HTR-8/SVneo (cell line): ENCODE measurements around the gene CCL13.

Source experiments
- DNase-seq: peaks from one replicate; pipeline ENCODE4 v3.0.0; 2011; ENCODE audit warnings: low spot score, mixed read lengths; ENCODE audit not compliant: insufficient read length
- FAIRE-seq: peaks from 2 replicates; lab custom pipeline; 2011; peaks lifted over from hg19 to GRCh38; lab: Jason Lieb, UNC

The CCL13 gene

GRCh38 chr17:34382621-34383124 lies 26.4 kb downstream of the CCL13 start:
- no peak for DNase-seq

GRCh38 chr17:34383216-34383615 lies 26.9 kb downstream of the CCL13 start:
- FAIRE-seq (no peak), DNase-seq (no peak)

More at GRCh38 chr17:34382621-34383124, 26.4 kb downstream of the CCL13 start:
- no peak for FAIRE-seq

GRCh38 chr17:34384271-34384670 lies 28.0 kb downstream of the CCL13 start:
- DNase-seq: no peak
- FAIRE-seq: no peak

GRCh38 chr17:34384822-34385605 lies 28.7 kb downstream of the CCL13 start:
- DNase-seq (no peak), FAIRE-seq (no peak)

- FAIRE-seq: no peak
- DNase-seq: no peak
These were observed 30.0 kb downstream of the CCL13 start for GRCh38 chr17:34386343-34386696.

DNA sequence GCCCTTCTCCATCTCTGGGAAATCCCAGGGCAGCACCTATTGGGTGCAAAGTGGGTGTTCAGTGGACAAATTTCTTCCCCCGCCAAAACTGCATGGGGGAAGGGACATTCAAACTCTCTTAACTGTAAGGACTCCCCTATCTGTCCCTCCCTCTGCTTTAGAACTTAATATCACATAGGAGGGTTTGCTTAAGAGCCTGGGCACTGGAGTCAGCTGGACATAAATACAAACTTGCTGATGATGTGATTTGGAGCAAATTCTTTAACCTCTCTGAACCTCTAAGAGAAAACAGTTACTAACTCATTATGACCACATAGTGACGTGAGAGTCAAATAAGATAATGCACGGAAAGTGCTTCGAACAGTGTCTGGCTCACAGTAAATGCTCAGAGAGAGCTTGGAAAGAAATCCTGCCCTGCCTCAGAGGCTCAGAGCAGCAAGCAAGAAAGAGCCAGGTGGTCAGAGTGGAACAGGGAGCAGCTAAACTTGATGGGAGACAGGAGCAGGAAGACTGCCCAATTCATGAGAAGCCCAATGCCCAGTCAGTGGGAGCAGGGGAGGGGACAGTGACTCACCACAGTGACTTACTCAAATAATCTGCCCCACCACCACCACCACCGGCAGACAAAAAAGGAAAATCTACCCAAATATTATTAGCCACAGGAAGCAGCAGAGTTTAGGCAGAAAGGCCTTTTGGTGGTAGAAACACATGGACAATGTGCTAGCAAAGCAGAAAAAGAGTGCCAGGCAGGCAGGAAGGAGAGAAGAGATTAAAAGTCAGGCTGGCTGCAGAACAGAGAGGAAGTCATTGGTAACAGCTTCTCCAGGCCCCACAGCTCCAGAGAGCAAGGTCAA lies 30.6 kb downstream of the CCL13 start:
- DNase-seq (no peak), FAIRE-seq (no peak)

- DNase-seq (no peak), FAIRE-seq (no peak)
These were observed 31.3 kb downstream of the CCL13 start for GRCh38 chr17:34387566-34387965.

DNA sequence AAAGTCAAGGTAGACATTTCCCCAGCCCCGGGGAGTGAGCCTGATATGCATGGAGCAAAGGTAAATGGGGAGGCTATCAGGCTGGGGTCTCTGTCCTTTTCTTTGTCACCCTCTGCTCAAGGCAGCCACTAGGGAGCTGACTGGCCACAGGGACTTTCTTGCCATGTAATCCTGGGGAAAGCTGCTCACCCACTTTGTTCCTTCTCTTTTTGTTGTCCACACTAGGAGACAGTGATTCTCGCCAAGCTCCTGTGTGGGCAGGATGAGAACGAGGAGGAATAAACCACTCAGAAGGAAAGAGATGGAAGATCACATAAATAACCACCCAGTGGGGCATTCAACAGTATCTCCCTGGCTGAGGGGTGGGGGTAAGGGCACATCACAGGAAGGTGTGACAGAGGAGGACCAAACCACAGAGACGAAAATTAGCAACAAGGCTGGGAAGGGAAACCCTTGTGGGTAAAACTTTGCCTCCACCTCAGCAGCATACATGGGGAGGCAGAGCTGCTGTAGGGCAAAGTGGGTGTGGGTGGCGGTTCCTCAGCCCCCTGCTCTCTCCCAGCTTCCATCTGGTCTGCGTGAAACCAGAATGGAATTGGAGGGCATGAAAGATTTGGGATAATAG lies 33.0 kb downstream of the CCL13 start:
- FAIRE-seq: no peak
- no peak for DNase-seq

DNA sequence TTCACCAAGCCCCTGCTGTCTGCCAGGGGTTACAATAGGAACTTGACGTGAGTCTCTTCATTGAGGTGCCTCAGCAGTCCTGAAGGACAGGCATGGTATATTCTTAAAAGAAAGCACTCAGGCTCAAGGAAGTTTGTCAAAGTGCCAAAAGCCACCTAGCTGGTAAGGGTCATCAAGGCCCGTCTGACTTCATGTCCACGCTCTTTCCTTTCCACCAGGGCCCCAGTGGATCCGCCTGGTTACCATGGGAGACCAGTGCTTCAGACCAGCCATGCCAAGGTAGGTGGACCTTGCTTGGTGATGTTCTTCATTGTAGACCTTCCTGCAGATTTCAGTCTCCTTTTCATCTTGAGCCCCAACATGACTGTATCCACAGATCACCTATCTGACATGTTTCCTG lies 34.4 kb downstream of the CCL13 start:
- DNase-seq (no peak), FAIRE-seq (no peak)

GRCh38 chr17:34391241-34391640 lies 35.0 kb downstream of the CCL13 start:
- no peak for FAIRE-seq

GRCh38 chr17:34393401-34393800 lies 37.1 kb downstream of the CCL13 start:
- DNase-seq: no peak
- no peak for FAIRE-seq

More at GRCh38 chr17:34391241-34391640, 35.0 kb downstream of the CCL13 start:
- DNase-seq: no peak

GRCh38 chr17:34397265-34397664 lies 41.0 kb downstream of the CCL13 start:
- no peak for FAIRE-seq
- DNase-seq: no peak

DNA sequence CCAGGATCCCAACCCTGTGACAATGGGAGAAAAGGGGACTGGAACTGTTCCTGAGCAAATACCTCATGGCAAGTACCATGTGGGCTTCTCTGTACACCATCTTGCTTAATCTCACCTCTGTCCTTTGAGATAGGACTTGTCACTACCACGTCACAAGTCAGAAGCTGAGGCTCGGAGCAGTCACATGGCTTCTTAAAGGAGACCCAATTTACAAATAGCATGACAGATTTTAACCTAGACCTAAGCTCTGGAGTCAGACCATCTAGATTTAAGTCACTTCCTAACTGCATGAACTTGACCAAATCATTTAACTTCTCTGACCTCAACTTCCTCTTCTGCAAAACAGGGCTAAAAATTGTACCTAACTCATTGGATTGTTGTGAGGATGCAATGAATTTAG lies 42.7 kb downstream of the CCL13 start:
- DNase-seq (no peak), FAIRE-seq (no peak)

- DNase-seq (no peak), FAIRE-seq (no peak)
These were observed 43.4 kb downstream of the CCL13 start for GRCh38 chr17:34399725-34400124.

GRCh38 chr17:34400301-34400931 lies 44.1 kb downstream of the CCL13 start:
- no peak for FAIRE-seq
- no peak for DNase-seq

GRCh38 chr17:34401165-34401564 lies 44.9 kb downstream of the CCL13 start:
- no peak for FAIRE-seq

DNA sequence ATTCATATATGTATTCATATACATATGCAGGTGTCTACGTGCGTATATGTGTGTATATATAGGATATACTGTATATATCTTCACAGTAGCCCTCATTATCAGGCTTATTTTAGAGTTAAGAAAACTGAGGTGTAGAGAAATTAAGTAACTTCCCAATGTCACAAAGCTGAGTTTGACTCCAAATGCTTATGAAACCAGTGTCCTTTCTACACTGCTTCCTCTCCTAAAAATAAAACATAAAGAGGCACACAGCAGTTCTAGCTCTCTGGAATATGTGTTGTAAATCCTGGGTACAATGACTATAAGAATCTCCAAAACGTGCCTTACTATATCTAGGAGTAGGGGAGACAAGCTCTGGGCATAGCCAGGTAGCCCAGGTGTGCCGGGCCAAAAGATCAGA lies 46.7 kb downstream of the CCL13 start:
- FAIRE-seq (no peak), DNase-seq (no peak)

More at GRCh38 chr17:34401165-34401564, 44.9 kb downstream of the CCL13 start:
- DNase-seq: no peak

- no peak for FAIRE-seq
These were observed 49.9 kb downstream of the CCL13 start for GRCh38 chr17:34406226-34406625.

More at GRCh38 chr17:34406226-34406625, 49.9 kb downstream of the CCL13 start:
- DNase-seq: no peak
